Measurements from ENCODE around the gene IFT74. TPM values are rescaled to one million over a fixed set of nuclear protein-coding genes. Genes with fewer than 3 reads are reported as not detected.

IFT74 gene
- total and polyA plus RNA-seq, 2 of the 13 experiments (the other 11 are each of a cell fraction or from before 2014, with no cell fraction given) = 4.2 to 12.3 TPM

DNA sequence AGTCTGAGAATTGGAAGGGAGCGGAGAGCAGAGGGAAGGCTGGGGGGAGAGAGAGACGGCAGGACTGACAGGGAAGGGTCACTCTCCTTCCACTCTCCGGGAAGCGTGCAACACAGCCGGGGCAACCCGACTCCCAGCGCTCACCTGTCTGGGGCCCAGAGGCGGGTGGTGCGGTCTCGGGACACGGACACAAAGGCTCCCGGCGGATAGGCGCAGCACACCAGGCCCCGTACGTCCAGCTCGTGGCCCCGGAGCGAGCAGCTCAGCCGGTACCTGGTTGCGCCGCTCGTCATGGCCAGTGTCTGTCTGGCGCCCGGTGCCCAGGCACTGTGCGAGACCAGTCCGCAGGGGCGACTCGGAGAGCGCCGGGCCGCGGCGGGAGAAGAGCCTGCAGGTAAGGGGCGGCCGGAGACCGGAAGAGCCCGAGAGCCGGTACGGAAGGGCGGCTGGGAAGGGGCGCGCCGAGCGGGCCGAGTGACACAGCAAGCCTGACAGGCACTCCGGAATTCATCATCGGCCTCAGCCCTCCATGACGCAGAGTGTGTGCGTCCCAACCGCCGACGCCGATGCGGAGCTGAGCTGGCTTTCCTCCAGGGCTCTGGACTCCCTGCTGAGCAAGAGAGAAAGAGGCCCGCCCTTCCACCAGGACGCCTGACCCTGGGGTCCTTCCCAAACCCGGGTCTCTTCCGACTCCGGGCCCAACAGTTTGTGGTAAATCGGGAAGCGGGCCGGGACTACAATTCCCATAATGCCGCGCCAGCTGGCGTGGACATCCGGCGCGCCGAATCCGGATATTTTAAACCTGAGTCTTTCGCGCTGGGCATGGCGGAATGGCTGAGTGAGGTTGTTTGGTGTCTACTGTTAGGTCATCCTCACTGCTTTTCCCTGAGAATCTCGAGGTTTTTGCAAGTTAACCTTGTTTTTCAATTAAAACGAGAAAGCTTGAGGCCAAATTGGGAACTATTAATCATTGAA, 9.2 kb upstream of the IFT74 start, which contains the start of gene PLAA (continued):
- TF ChIP-seq ZNF142 (CRISPR knock-in tag; IDR thresholded peaks at IDR 0.05) (no peak), ZFP1 (CRISPR knock-in tag; IDR thresholded peaks at IDR 0.05) (peak; percentile 64; the same call in 1 of the 2 replicates), ZNF616 (CRISPR knock-in tag; IDR thresholded peaks at IDR 0.05; ENCODE audit: low read depth) (peak; percentile 60; the same call in 1 of the 2 replicates), HNF1A (IDR thresholded peaks at IDR 0.05; ENCODE audit: low read depth) (no peak), HNF1A (CRISPR knock-in tag; IDR thresholded peaks at IDR 0.05; ENCODE audit: borderline replicate concordance) (peak; percentile 68), KLF12 (CRISPR knock-in tag; IDR thresholded peaks at IDR 0.05; ENCODE audit: borderline replicate concordance) (no peak), E2F1 (CRISPR knock-in tag; IDR thresholded peaks at IDR 0.05) (no peak; the same call in 1 of the 2 replicates), CBX2 (IDR thresholded peaks at IDR 0.05; ENCODE audit: low read depth, low read length) (no peak), CBX2 (CRISPR knock-in tag; IDR thresholded peaks at IDR 0.05; ENCODE audit: low read depth) (no peak), ZNF629 (CRISPR knock-in tag; conservative IDR thresholded peaks at IDR 0.05) (no peak), HOXA7 (CRISPR knock-in tag; IDR thresholded peaks at IDR 0.05) (no peak)
- TF ChIP-seq, protein P1, sequence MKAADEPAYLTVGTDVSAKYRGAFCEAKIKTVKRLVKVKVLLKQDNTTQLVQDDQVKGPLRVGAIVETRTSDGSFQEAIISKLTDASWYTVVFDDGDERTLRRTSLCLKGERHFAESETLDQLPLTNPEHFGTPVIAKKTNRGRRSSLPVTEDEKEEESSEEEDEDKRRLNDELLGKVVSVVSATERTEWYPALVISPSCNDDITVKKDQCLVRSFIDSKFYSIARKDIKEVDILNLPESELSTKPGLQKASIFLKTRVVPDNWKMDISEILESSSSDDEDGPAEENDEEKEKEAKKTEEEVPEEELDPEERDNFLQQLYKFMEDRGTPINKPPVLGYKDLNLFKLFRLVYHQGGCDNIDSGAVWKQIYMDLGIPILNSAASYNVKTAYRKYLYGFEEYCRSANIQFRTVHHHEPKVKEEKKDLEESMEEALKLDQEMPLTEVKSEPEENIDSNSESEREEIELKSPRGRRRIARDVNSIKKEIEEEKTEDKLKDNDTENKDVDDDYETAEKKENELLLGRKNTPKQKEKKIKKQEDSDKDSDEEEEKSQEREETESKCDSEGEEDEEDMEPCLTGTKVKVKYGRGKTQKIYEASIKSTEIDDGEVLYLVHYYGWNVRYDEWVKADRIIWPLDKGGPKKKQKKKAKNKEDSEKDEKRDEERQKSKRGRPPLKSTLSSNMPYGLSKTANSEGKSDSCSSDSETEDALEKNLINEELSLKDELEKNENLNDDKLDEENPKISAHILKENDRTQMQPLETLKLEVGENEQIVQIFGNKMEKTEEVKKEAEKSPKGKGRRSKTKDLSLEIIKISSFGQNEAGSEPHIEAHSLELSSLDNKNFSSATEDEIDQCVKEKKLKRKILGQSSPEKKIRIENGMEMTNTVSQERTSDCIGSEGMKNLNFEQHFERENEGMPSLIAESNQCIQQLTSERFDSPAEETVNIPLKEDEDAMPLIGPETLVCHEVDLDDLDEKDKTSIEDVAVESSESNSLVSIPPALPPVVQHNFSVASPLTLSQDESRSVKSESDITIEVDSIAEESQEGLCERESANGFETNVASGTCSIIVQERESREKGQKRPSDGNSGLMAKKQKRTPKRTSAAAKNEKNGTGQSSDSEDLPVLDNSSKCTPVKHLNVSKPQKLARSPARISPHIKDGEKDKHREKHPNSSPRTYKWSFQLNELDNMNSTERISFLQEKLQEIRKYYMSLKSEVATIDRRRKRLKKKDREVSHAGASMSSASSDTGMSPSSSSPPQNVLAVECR (CRISPR knock-in tag; IDR thresholded peaks at IDR 0.05; ENCODE audit: borderline replicate concordance) = peak; percentile 98

Data from HepG2 (cell line).